Mesenchymal stem cell (in vitro differentiated cells and primary cell): ENCODE data around the gene TRAPPC10.

Experiments used
- DNase-seq: peaks from one replicate; pipeline ENCODE4 v3.0.0-alpha.2; 2013
- H2AFZ ChIP-seq: one replicate; pipeline ENCODE4 v1.6.1; 2013; ENCODE audit warnings: low read depth, mild to moderate bottlenecking, control low read depth, inconsistent platforms, low read length, moderate library complexity
- H2AK5ac ChIP-seq: 2 replicates; pipeline ENCODE4 v1.6.1; 2013; ENCODE audit warnings: low read length, moderate library complexity, mild to moderate bottlenecking, inconsistent platforms; ENCODE audit not compliant: severe bottlenecking
- H2BK120ac ChIP-seq: one replicate; pipeline ENCODE4 v1.6.1; 2013; ENCODE audit warnings: low read depth, mild to moderate bottlenecking, inconsistent platforms, low read length, moderate library complexity
- H2BK12ac ChIP-seq, 2 experiments: one replicate each; pipeline ENCODE4 v1.6.1; 2013; ENCODE audit warnings: inconsistent platforms in 2 of 2, low read length in 2 of 2, mild to moderate bottlenecking in 2 of 2, moderate library complexity in 2 of 2, control low read depth in 1 of 2
- H2BK15ac ChIP-seq: one replicate; pipeline ENCODE4 v1.6.1; 2013; ENCODE audit warnings: mild to moderate bottlenecking, low read depth, inconsistent platforms; ENCODE audit not compliant: poor library complexity, severe bottlenecking
- H2BK5ac ChIP-seq: 2 replicates; pipeline ENCODE4 v1.6.1; 2013; ENCODE audit warnings: low read depth, mild to moderate bottlenecking, low read length, control low read depth, inconsistent platforms; ENCODE audit not compliant: poor library complexity, severe bottlenecking
- H3K14ac ChIP-seq, 2 experiments: one replicate each; pipeline ENCODE4 v1.6.1; 2013; ENCODE audit warnings: inconsistent platforms in 2 of 2, low read length in 2 of 2, control low read depth in 1 of 2, mild to moderate bottlenecking in 1 of 2, moderate library complexity in 1 of 2
- H3K18ac ChIP-seq, 2 experiments: one replicate each; pipeline ENCODE4 v1.6.1; 2013; ENCODE audit warnings: inconsistent platforms in 2 of 2, low read length in 2 of 2, control low read depth in 1 of 2, low read depth in 1 of 2, mild to moderate bottlenecking in 1 of 2
- H3K23ac ChIP-seq, 2 experiments: one replicate each; pipeline ENCODE4 v1.6.1; 2013; ENCODE audit warnings: inconsistent platforms in 2 of 2, low read length in 2 of 2, mild to moderate bottlenecking in 2 of 2, moderate library complexity in 2 of 2, control low read depth in 1 of 2
- H3K27ac ChIP-seq: 2 replicates; pipeline ENCODE4 v1.5.1; 2013; ENCODE audit warnings: mild to moderate bottlenecking, moderate library complexity, low read length, control low read depth, inconsistent platforms; ENCODE audit not compliant: poor library complexity, severe bottlenecking
- H3K27me3 ChIP-seq, 2 experiments: 2 replicates each; pipeline versions ENCODE4 v1.6.1 to v1.7.0; 2013; ENCODE audit warnings: low read length in 2 of 2, mild to moderate bottlenecking in 2 of 2, moderate library complexity in 2 of 2, control low read depth in 1 of 2, inconsistent platforms in 1 of 2; ENCODE audit not compliant: control insufficient read depth in 1 of 2, insufficient read depth in 1 of 2
- H3K36me3 ChIP-seq, 2 experiments: 2 replicates each; pipeline versions ENCODE4 v1.6.1 to v1.7.0; 2013; ENCODE audit warnings: low read length in 2 of 2, control low read depth in 1 of 2, inconsistent platforms in 1 of 2, low read depth in 1 of 2, mild to moderate bottlenecking in 1 of 2; ENCODE audit not compliant: insufficient read depth in 2 of 2, control insufficient read depth in 1 of 2
- H3K4ac ChIP-seq, 2 experiments: one replicate each; pipeline ENCODE4 v1.6.1; 2013; ENCODE audit warnings: inconsistent platforms in 2 of 2, low read length in 2 of 2, mild to moderate bottlenecking in 2 of 2, moderate library complexity in 2 of 2, control low read depth in 1 of 2, low read depth in 1 of 2
- H3K4me1 ChIP-seq: 2 replicates; pipeline ENCODE4 v1.6.1; 2013; ENCODE audit warnings: low read depth, low read length, control low read depth; ENCODE audit not compliant: control insufficient read depth, insufficient read depth
- H3K4me2 ChIP-seq: 2 replicates; pipeline ENCODE4 v1.6.1; 2013; ENCODE audit warnings: low read length, mild to moderate bottlenecking, inconsistent platforms; ENCODE audit not compliant: poor library complexity, severe bottlenecking
- H3K4me3 ChIP-seq, 2 experiments: 2 replicates each; pipeline versions ENCODE4 v1.5.1 to v1.7.0; 2013; ENCODE audit warnings: low read length in 2 of 2, mild to moderate bottlenecking in 2 of 2, control low read depth in 1 of 2, low read depth in 1 of 2; ENCODE audit not compliant: insufficient read depth in 1 of 2
- H3K79me1 ChIP-seq: replicated peaks from 2 replicates; pipeline ENCODE4 v1.6.1; 2013; ENCODE audit warnings: mild to moderate bottlenecking, control low read depth, low read length, inconsistent platforms; ENCODE audit not compliant: poor library complexity, severe bottlenecking
- H3K9ac ChIP-seq: 2 replicates; pipeline ENCODE4 v1.7.0; 2013; ENCODE audit warnings: mild to moderate bottlenecking, low read length, moderate library complexity
- H3K9me3 ChIP-seq: 2 replicates; pipeline ENCODE4 v1.7.0; 2013; ENCODE audit warnings: mild to moderate bottlenecking, low read length; ENCODE audit not compliant: control insufficient read depth
- H4K8ac ChIP-seq: one replicate; pipeline ENCODE4 v1.6.1; 2013; ENCODE audit warnings: inconsistent platforms, mild to moderate bottlenecking, low read length, moderate library complexity
- H4K91ac ChIP-seq: one replicate; pipeline ENCODE4 v1.6.1; 2013; ENCODE audit warnings: mild to moderate bottlenecking, low read length, inconsistent platforms
- WGBS: methylation state at CpG from one replicate; pipeline ENCODE4 v1.1.7; 2013; ENCODE audit warnings: mixed read lengths; 5-methylcytosine and 5-hydroxymethylcytosine counted together

TRAPPC10 gene

GRCh38 chr21:44052071-44052829, 40.1 kb downstream of the TRAPPC10 start:
- DNase-seq: peak; percentile 62
- H2AK5ac ChIP-seq: peak overlapping the region; percentile 71
- peak overlapping the region in 1 of 2 experiments; percentile 92 for H3K23ac ChIP-seq
- no peak overlapping the region for H2BK15ac ChIP-seq
- H4K8ac ChIP-seq: no peak overlapping the region
- H3K4me2 ChIP-seq: no peak overlapping the region
- WGBS: 65% methylated on average over 11 of the region's 14 CpGs
- H2BK12ac ChIP-seq: peak overlapping the region in 1 of 2 experiments; percentile 73
- peaks cover 35% of the 10 kb centered on the region for H3K79me1 ChIP-seq
- no peak overlapping the region for H2BK120ac ChIP-seq
- H3K4me3 ChIP-seq: no peak overlapping the region
- peak overlapping the region; percentile 1 to 2 for H3K18ac ChIP-seq
- no peak overlapping the region for H3K9ac ChIP-seq
- H3K27ac ChIP-seq: peak overlapping the region; percentile 93
- H3K9me3 ChIP-seq: no peaks in the 10 kb centered on the region
- no peak overlapping the region for H3K14ac ChIP-seq
- no peak overlapping the region for H3K4ac ChIP-seq
- H2BK5ac ChIP-seq: peak overlapping the region; percentile 75
- H3K4me1 ChIP-seq: peaks cover 36% of the 10 kb centered on the region
- no peaks in the 10 kb centered on the region for H3K27me3 ChIP-seq
- H2AFZ ChIP-seq: no peak overlapping the region
- no peak overlapping the region for H4K91ac ChIP-seq
- H3K36me3 ChIP-seq: peaks cover 20 to 39% of the 10 kb centered on the region in 2 experiments

GRCh38 chr21:44052830-44053226, 40.7 kb downstream of the TRAPPC10 start:
- no peaks in the 10 kb centered on the region for H3K27me3 ChIP-seq
- H2BK12ac ChIP-seq: no peak overlapping the region
- H3K14ac ChIP-seq: no peak overlapping the region
- H3K4me1 ChIP-seq: peaks cover 36% of the 10 kb centered on the region
- no peak overlapping the region for H4K8ac ChIP-seq
- no peak overlapping the region for H4K91ac ChIP-seq
- no peak overlapping the region for H3K23ac ChIP-seq
- no peaks in the 10 kb centered on the region for H3K9me3 ChIP-seq
- peak overlapping the region in 1 of 2 experiments; percentile 37 for H3K18ac ChIP-seq
- no peak overlapping the region for H2BK5ac ChIP-seq
- no peak overlapping the region for H3K4me2 ChIP-seq
- H3K9ac ChIP-seq: no peak overlapping the region
- peak overlapping the region; percentile 93 for H3K27ac ChIP-seq
- no peak overlapping the region for H3K4ac ChIP-seq
- peak overlapping the region; percentile 66 for H2AK5ac ChIP-seq
- H3K4me3 ChIP-seq: no peak overlapping the region
- 99% methylated on average over 6 of the region's 6 CpGs for WGBS
- peaks cover 22 to 45% of the 10 kb centered on the region in 2 experiments for H3K36me3 ChIP-seq
- H2BK120ac ChIP-seq: no peak overlapping the region
- DNase-seq: no peak
- H2BK15ac ChIP-seq: no peak overlapping the region
- H3K79me1 ChIP-seq: peaks cover 34% of the 10 kb centered on the region
- no peak overlapping the region for H2AFZ ChIP-seq

GRCh38 chr21:44053567-44053966, 41.5 kb downstream of the TRAPPC10 start:
- Histone ChIP-seq H3K79me1 (peaks cover 33% of the 10 kb centered on the region), H3K9ac (no peak overlapping the region), H2AFZ (no peak overlapping the region), H3K4ac (peak overlapping the region in 1 of 2 experiments; percentile 51), H3K27ac (no peak overlapping the region), H2BK12ac (no peak overlapping the region), H2BK15ac (no peak overlapping the region), H2BK120ac (no peak overlapping the region), H3K14ac (no peak overlapping the region), H3K23ac (no peak overlapping the region), H2BK5ac (no peak overlapping the region), H3K4me1 (peaks cover 38% of the 10 kb centered on the region), H4K8ac (peak overlapping the region; percentile 66), H3K4me3 (no peak overlapping the region), H2AK5ac (peak overlapping the region; percentile 7), H3K4me2 (no peak overlapping the region), H4K91ac (peak overlapping the region; percentile 86), H3K18ac (no peak overlapping the region), H3K27me3 (no peaks in the 10 kb centered on the region), H3K9me3 (no peaks in the 10 kb centered on the region), H3K36me3 (peaks cover 25 to 49% of the 10 kb centered on the region in 2 experiments)
- 98% methylated on average over 9 of the region's 9 CpGs for WGBS
- DNase-seq: no peak

GRCh38 chr21:44054710-44055109, 42.6 kb downstream of the TRAPPC10 start:
- no peak overlapping the region for H3K4me3 ChIP-seq
- H3K14ac ChIP-seq: peak overlapping the region in 1 of 2 experiments; percentile 37
- H3K18ac ChIP-seq: peak overlapping the region in 1 of 2 experiments; percentile 55
- H3K27ac ChIP-seq: peak overlapping the region; percentile 61
- no peaks in the 10 kb centered on the region for H3K9me3 ChIP-seq
- H2BK15ac ChIP-seq: no peak overlapping the region
- H3K4me1 ChIP-seq: peaks cover 30% of the 10 kb centered on the region
- peak overlapping the region in 1 of 2 experiments; percentile 51 for H3K4ac ChIP-seq
- H2AFZ ChIP-seq: no peak overlapping the region
- peaks cover 38% of the 10 kb centered on the region for H3K79me1 ChIP-seq
- no peak overlapping the region for H3K4me2 ChIP-seq
- no peak overlapping the region for H3K23ac ChIP-seq
- peaks cover 32 to 57% of the 10 kb centered on the region in 2 experiments for H3K36me3 ChIP-seq
- DNase-seq: peak; percentile 85
- H2BK12ac ChIP-seq: no peak overlapping the region
- H4K91ac ChIP-seq: no peak overlapping the region
- H3K9ac ChIP-seq: no peak overlapping the region
- no peak overlapping the region for H4K8ac ChIP-seq
- H3K27me3 ChIP-seq: no peaks in the 10 kb centered on the region
- H2BK120ac ChIP-seq: peak overlapping the region; percentile 27
- peak overlapping the region; percentile 15 for H2AK5ac ChIP-seq
- 68% methylated on average over 5 of the region's 5 CpGs for WGBS
- H2BK5ac ChIP-seq: no peak overlapping the region
